Heart right ventricle (tissue), 12 donors: Measurements from ENCODE around the gene ZNF813. TPM values are rescaled to one million over a fixed set of nuclear protein-coding genes. Genes with fewer than 3 reads are reported as not detected.

Experiments
- polyA plus RNA-seq, 2 donors: library from polyadenylated mRNA; stranded (reverse); fragments of 200-250 nt; gene quantifications; one replicate each; pipeline ENCODE4 v1.2.3, GENCODE V29; 2013
- total RNA-seq, 10 donors: library from RNA; stranded (reverse); fragmentation: NEBNext Ultra II Directional in 3 of 10; extraction: Animal tissue kit (Norgen Biotek cat#: 25700) in 3 of 10; gene quantifications; one replicate each; pipeline versions ENCODE4 v1.2.1 to v1.2.4, GENCODE V29; 2021 to 2023
- donor health status: ischemic (EF 13 %, LVEDD 7.1; RV severe dilation, severe dysfunction).
- donor health status: healthy with polysubstance abuse.
- donor health status: DM: no; HTN: yes; CAD: no.
- donor health status: DM: no; HTN: no; CAD: no.
- donor health status: ischemic (EF 25% LVEDD 6.9; RV normal size, moderate dysfunction).
- donor health status: ischemic (EF 25% LVEDD 5.7; RV mildly dilated, moderate dysfunction).
- donor health status: healthy.
- donor health status: nonischemic (EF 11% LVEDD 7.7; RV severe dilation, severe dysfunction).
- donor health status: DM: yes; HTN: yes; CAD: no.
- donor health status: PGD.
- donor health status: ischemic (EF 29% LVEDD 5.4; RV normal size, mild dysfunction).
- donor health status: nonischemic (EF 23%, LVEDD 6.1; RV moderate dilation, normal function).

The ZNF813 gene
- total and polyA plus RNA-seq, 12 donors: 0.61 to 1.8 (median 1.1) TPM

Other genes starting within 250 kb of the ZNF813 start
- gene ZNF677, start 212.9 kb upstream of the ZNF813 start, total RNA-seq: 10 to 100 TPM; 16.9 to 28.0 (median 22.5) TPM
- gene ZNF677, start 212.9 kb upstream of the ZNF813 start, polyA plus RNA-seq: 10 to 100 TPM in 1 of 2 donors, 1 to 10 TPM in 1; 7.9 to 14.3 TPM
- gene VN1R2, start 209.4 kb upstream of the ZNF813 start, total RNA-seq: not detected
- gene VN1R2, start 209.4 kb upstream of the ZNF813 start, polyA plus RNA-seq: not detected
- gene VN1R4, start 200.0 kb upstream of the ZNF813 start, total RNA-seq: not detected
- not detected for gene VN1R4, start 200.0 kb upstream of the ZNF813 start, polyA plus RNA-seq
- 1 to 10 TPM; 2.7 to 4.9 (median 3.8) TPM for gene ZNF845, start 134.0 kb upstream of the ZNF813 start, total RNA-seq
- gene ZNF845, start 134.0 kb upstream of the ZNF813 start, polyA plus RNA-seq: 1 to 10 TPM; 1.3 to 2.2 TPM
- gene ZNF525, start 102.0 kb upstream of the ZNF813 start, total RNA-seq: 1 to 10 TPM; 2.1 to 4.8 (median 3.7) TPM
- 1 to 10 TPM; 2.1 to 3.3 TPM for gene ZNF525, start 102.0 kb upstream of the ZNF813 start, polyA plus RNA-seq
- 1 to 10 TPM; 2.6 to 5.4 (median 4.1) TPM for gene ZNF765, start 72.6 kb upstream of the ZNF813 start, total RNA-seq
- gene ZNF765, start 72.6 kb upstream of the ZNF813 start, polyA plus RNA-seq: 1 to 10 TPM; 2.4 to 3.4 TPM
- 1 to 10 TPM; 2.4 to 4.2 (median 3.4) TPM for gene ZNF761, start 35.7 kb upstream of the ZNF813 start, total RNA-seq
- gene ZNF761, start 35.7 kb upstream of the ZNF813 start, polyA plus RNA-seq: 1 to 10 TPM; 2.8 to 6.9 TPM
- gene ZNF331, start 70.4 kb downstream of the ZNF813 start, total RNA-seq: 10 to 100 TPM; 10.4 to 21.9 (median 14.4) TPM
- 10 to 100 TPM in 1 of 2 donors, 1 to 10 TPM in 1; 5.1 to 19.9 TPM for gene ZNF331, start 70.4 kb downstream of the ZNF813 start, polyA plus RNA-seq
- not detected for gene DPRX, start 164.3 kb downstream of the ZNF813 start, total RNA-seq
- gene DPRX, start 164.3 kb downstream of the ZNF813 start, polyA plus RNA-seq: under 1 TPM; 0.52 to 0.59 TPM